H54 (cell line): ENCODE data around the gene PROB1.
"Not testable (repeated sequence)": the region's sequence is repeated elsewhere in the genome, so short reads cannot be mapped to it uniquely, and the experiment has no call there.

Source experiments
- DNase-seq: peaks from one replicate; pipeline ENCODE4 v3.0.0; 2011; ENCODE audit warnings: low spot score, mixed read lengths; ENCODE audit not compliant: insufficient read length
- FAIRE-seq: peaks from 3 replicates; lab custom pipeline; 2011; peaks lifted over from hg19 to GRCh38; lab: Jason Lieb, UNC
- POLR2A ChIP-seq: IDR thresholded peaks from 2 replicates; pipeline ENCODE4 v1.6.1; 2011; ENCODE audit warnings: low read depth, mild to moderate bottlenecking, low read length

The PROB1 gene

GRCh38 chr5:139418793-139419192, 23.9 kb upstream of the PROB1 start:
- no peak for DNase-seq
- no peak for FAIRE-seq
- no peak for TF ChIP-seq POLR2A

- TF ChIP-seq POLR2A, result no peak
- no peak for DNase-seq
- FAIRE-seq, result no peak
Measured at GRCh38 chr5:139417214-139417613, 22.3 kb upstream of the PROB1 start.

GRCh38 chr5:139416651-139417050, 21.7 kb upstream of the PROB1 start:
- no peak for TF ChIP-seq POLR2A
- DNase-seq (no peak), FAIRE-seq (no peak)

GRCh38 chr5:139415869-139416268, 21.0 kb upstream of the PROB1 start:
- no peak for DNase-seq
- FAIRE-seq, result no peak
- no peak for TF ChIP-seq POLR2A

- no peak for TF ChIP-seq POLR2A
- FAIRE-seq (no peak), DNase-seq (no peak)
Measured at GRCh38 chr5:139415221-139415861, 20.4 kb upstream of the PROB1 start.

- no peak for FAIRE-seq
- TF ChIP-seq POLR2A, result no peak
- no peak for DNase-seq
Measured at GRCh38 chr5:139414581-139415130, 19.8 kb upstream of the PROB1 start.

GRCh38 chr5:139413963-139414362, 19.1 kb upstream of the PROB1 start:
- DNase-seq (no peak), FAIRE-seq (no peak)
- TF ChIP-seq POLR2A, result no peak

GRCh38 chr5:139413153-139413552, 18.2 kb upstream of the PROB1 start:
- DNase-seq (no peak), FAIRE-seq (no peak)
- no peak for TF ChIP-seq POLR2A

- FAIRE-seq (no peak), DNase-seq (no peak)
- no peak for TF ChIP-seq POLR2A
Measured at GRCh38 chr5:139410993-139411828, 16.3 kb upstream of the PROB1 start.

GRCh38 chr5:139410121-139410992, 15.5 kb upstream of the PROB1 start:
- TF ChIP-seq POLR2A, result no peak
- no peak for DNase-seq
- no peak for FAIRE-seq

GRCh38 chr5:139409116-139409515, 14.2 kb upstream of the PROB1 start:
- FAIRE-seq, result not testable (repeated sequence)

GRCh38 chr5:139408191-139408590, 13.3 kb upstream of the PROB1 start:
- FAIRE-seq (no peak), DNase-seq (no peak)
- no peak for TF ChIP-seq POLR2A

More at GRCh38 chr5:139409116-139409515, 14.2 kb upstream of the PROB1 start:
- DNase-seq, result not testable (repeated sequence)

GRCh38 chr5:139407517-139407916, 12.6 kb upstream of the PROB1 start:
- DNase-seq, result no peak
- no peak for TF ChIP-seq POLR2A
- FAIRE-seq, result no peak

GRCh38 chr5:139406963-139407362, 12.1 kb upstream of the PROB1 start:
- no peak for TF ChIP-seq POLR2A
- FAIRE-seq (no peak), DNase-seq (no peak)

GRCh38 chr5:139404484-139404840, 9.6 kb upstream of the PROB1 start:
- TF ChIP-seq POLR2A, result no peak
- no peak for DNase-seq
- FAIRE-seq, result no peak
